Measurements from ENCODE around the gene VCPKMT.

The VCPKMT gene

GRCh38 chr14:50116181-50116956 lies at the start of gene VCPKMT:
TSS of gene VCPKMT (minus strand) at chr14:50116572. CDS start at chr14:50116552, 20 bp downstream.
- no peaks in the 10 kb centered on the region for H3K27me3 Mint-ChIP-seq

GRCh38 chr14:50156111-50156510 lies 39.7 kb upstream of the VCPKMT start:
- no peak overlapping the region for H3K27ac Mint-ChIP-seq
- no peak overlapping the region for H3K4me3 Mint-ChIP-seq
- DNase-seq: no peak
- H3K4me1 Mint-ChIP-seq: no peaks in the 10 kb centered on the region
- ATAC-seq (replicated peaks): no peak
- no peaks in the 10 kb centered on the region for H3K27me3 Mint-ChIP-seq
- H3K9me3 Mint-ChIP-seq: no peaks in the 10 kb centered on the region
- peaks cover 21% of the 10 kb centered on the region in 2 donors for H3K36me3 Mint-ChIP-seq

More at GRCh38 chr14:50116181-50116956, at the start of gene VCPKMT:
- H3K4me1 Mint-ChIP-seq: peaks cover 17 to 42% of the 10 kb centered on the region in 2 donors
- DNase-seq: peak; percentile 92
- ATAC-seq (replicated peaks): peak; percentile 97
- H3K4me3 Mint-ChIP-seq: peak within 1 kb of the TSS; percentile 92 to 98
- H3K9me3 Mint-ChIP-seq: no peaks in the 10 kb centered on the region
- H3K27ac Mint-ChIP-seq: peak within 1 kb of the TSS; percentile 99
- peaks cover 21 to 42% of the 10 kb centered on the region in 2 donors for H3K36me3 Mint-ChIP-seq

DNA sequence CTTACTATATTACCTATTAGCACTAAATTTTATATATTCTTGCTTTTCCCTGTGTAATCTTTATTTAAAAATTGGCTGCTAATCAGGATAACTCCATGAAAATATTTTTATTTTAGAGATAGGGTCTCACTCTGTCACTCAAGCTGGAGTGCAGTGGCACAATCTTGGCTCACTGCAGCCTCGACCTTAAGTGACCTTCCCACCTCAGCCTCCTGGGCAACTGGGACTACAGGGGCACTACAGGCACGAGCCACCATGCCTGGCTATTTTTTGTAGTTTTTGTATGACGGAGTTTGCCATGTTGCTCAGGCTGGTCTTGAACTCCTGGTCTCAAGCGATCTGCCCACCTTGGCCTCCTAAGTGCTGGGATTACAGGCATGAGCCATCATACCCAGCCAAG lies 32.4 kb upstream of the VCPKMT start:
- ATAC-seq (replicated peaks): no peak
- no peak overlapping the region for H3K27ac Mint-ChIP-seq
- peaks cover 15 to 30% of the 10 kb centered on the region in 2 donors for H3K36me3 Mint-ChIP-seq
- H3K4me3 Mint-ChIP-seq: no peak overlapping the region
- no peak for DNase-seq
- no peaks in the 10 kb centered on the region for H3K27me3 Mint-ChIP-seq
- peaks cover 0 to 5% of the 10 kb centered on the region in 2 donors for H3K4me1 Mint-ChIP-seq
- H3K9me3 Mint-ChIP-seq: no peaks in the 10 kb centered on the region

DNA sequence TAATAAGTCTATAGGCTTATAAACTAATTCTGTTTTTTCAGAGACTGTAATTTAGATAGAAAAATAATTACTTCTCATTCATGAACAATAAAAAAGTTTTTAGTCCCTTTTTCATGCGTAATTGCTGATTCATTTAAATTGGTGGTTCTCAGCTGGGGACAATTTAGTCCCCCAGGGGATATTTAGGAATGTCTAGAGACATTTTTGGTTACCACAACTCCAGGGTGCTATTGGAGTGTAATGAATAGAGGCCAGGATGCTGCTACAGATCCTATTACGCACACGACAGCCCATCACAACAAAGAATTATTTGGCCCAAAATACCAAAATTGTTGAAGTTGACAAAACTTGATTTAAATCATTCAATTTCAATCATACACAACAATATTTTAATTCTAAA lies 22.8 kb upstream of the VCPKMT start:
- Mint-ChIP-seq H3K27ac (no peak overlapping the region), H3K4me1 (no peaks in the 10 kb centered on the region), H3K27me3 (no peaks in the 10 kb centered on the region), H3K9me3 (no peaks in the 10 kb centered on the region), H3K4me3 (no peak overlapping the region), H3K36me3 (peaks cover 0 to 7% of the 10 kb centered on the region in 2 donors)
- DNase-seq (no peak), ATAC-seq (replicated peaks) (no peak)

DNA sequence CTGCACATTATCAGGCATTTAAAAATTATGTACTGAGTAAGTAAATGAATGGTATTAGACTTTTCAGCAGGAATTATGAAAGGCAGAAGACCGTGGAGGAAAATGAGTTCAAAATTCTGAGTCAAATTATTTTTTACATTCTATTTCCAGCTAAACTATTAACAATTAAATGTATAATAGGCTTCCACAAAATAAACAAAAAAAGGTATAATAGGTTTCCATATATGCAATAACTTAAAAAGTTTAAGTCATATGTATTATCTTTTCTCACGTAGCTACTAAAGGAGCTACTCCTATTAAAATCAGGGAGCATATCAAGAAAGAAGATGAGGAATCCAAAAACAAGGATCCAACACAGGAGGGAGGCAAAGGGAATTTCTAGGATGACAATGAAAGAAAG lies 11.4 kb upstream of the VCPKMT start:
- Mint-ChIP-seq H3K9me3 (peaks cover 1 to 7% of the 10 kb centered on the region in 2 donors), H3K27ac (no peak overlapping the region), H3K4me3 (no peak overlapping the region), H3K36me3 (peaks cover 32 to 52% of the 10 kb centered on the region in 2 donors), H3K27me3 (no peaks in the 10 kb centered on the region), H3K4me1 (peaks cover 0 to 1% of the 10 kb centered on the region in 2 donors)
- ATAC-seq (replicated peaks): no peak
- DNase-seq: no peak

DNA sequence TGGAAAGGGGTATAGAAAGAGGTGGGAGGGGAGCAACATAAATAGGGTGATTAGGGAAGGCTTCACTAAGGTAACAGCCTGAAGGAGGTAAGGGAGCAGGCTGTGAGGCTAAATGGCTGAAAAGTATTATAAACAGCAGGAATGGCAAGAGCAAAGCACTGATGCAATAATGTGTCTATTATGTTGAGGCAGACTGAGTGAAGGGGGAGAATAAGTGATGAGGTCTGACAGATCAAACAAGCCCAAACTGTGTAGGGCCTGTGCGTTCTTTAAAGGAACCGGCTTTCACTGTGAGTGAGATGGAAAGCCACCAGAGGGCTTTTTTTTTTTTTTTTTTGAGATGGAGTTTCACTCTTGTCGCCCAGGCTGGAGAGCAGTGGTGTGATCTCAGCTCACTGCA lies 6.7 kb upstream of the VCPKMT start:
- ATAC-seq (replicated peaks) (no peak), DNase-seq (no peak)
- H3K9me3 Mint-ChIP-seq: no peaks in the 10 kb centered on the region
- H3K4me1 Mint-ChIP-seq: no peaks in the 10 kb centered on the region
- no peaks in the 10 kb centered on the region for H3K27me3 Mint-ChIP-seq
- peaks cover 25 to 52% of the 10 kb centered on the region in 2 donors for H3K36me3 Mint-ChIP-seq
- no peak overlapping the region for H3K4me3 Mint-ChIP-seq
- no peak overlapping the region for H3K27ac Mint-ChIP-seq

GRCh38 chr14:50122291-50122690 lies 5.9 kb upstream of the VCPKMT start:
- Mint-ChIP-seq H3K9me3 (no peaks in the 10 kb centered on the region), H3K4me1 (no peaks in the 10 kb centered on the region), H3K27me3 (no peaks in the 10 kb centered on the region), H3K27ac (no peak overlapping the region), H3K36me3 (peaks cover 21 to 50% of the 10 kb centered on the region in 2 donors), H3K4me3 (no peak overlapping the region)
- ATAC-seq (replicated peaks) (no peak), DNase-seq (no peak)

DNA sequence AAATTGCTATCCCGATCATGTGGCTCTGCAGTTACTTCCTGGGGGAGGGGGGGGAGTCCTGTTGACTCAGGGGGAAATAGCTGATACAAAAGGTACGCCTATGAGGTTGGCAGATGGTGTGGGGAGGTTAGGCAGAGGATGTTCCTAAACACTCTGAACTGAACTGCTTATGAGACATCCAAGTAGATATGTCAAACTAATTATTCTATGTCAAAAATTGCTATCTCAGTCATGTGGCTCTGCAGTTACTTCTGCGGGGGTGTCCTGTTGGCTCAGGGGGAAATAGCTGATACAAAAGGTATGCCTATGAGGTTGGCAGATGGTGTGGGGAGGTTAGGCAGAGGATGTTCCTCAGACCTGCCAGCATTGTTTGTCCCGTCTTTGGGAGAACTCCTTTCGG lies 5.1 kb upstream of the VCPKMT start:
- no peak for DNase-seq
- ATAC-seq (replicated peaks): no peak
- H3K4me1 Mint-ChIP-seq: peaks cover 4 to 5% of the 10 kb centered on the region in 2 donors
- H3K36me3 Mint-ChIP-seq: peaks cover 19 to 50% of the 10 kb centered on the region in 2 donors
- no peaks in the 10 kb centered on the region for H3K27me3 Mint-ChIP-seq
- no peaks in the 10 kb centered on the region for H3K9me3 Mint-ChIP-seq
- H3K27ac Mint-ChIP-seq: no peak overlapping the region
- no peak overlapping the region for H3K4me3 Mint-ChIP-seq

DNA sequence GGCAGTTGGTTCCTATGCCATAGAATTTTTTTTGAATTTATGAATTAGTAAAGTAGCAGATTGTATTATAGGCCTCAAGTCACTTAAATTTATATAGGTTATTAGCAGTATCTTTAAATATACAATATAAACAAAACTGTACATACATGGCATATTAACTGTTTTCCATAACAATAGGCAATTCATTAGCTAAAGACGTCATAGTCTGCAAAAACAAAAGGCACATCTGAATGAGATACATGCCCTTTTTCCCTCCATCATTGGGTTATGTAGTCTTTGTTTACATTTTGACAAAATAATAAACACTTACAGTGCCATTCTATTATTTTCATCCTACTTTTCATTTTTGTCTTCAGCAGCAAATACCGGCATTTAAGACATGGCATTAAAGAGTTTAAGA lies 1.1 kb upstream of the VCPKMT start:
- Mint-ChIP-seq H3K4me3 (no peak overlapping the region), H3K27ac (no peak overlapping the region), H3K4me1 (peaks cover 17 to 35% of the 10 kb centered on the region in 2 donors), H3K36me3 (peaks cover 19 to 43% of the 10 kb centered on the region in 2 donors), H3K27me3 (no peaks in the 10 kb centered on the region), H3K9me3 (no peaks in the 10 kb centered on the region)
- ATAC-seq (replicated peaks) (no peak), DNase-seq (no peak)

GRCh38 chr14:50116966-50117365 lies 594 bp upstream of the VCPKMT start:
- DNase-seq (no peak), ATAC-seq (replicated peaks) (no peak)
- H3K4me3 Mint-ChIP-seq: peak overlapping the region; percentile 92 to 98
- peaks cover 17 to 37% of the 10 kb centered on the region in 2 donors for H3K4me1 Mint-ChIP-seq
- H3K36me3 Mint-ChIP-seq: peaks cover 20 to 43% of the 10 kb centered on the region in 2 donors
- peak overlapping the region; percentile 99 for H3K27ac Mint-ChIP-seq
- H3K9me3 Mint-ChIP-seq: no peaks in the 10 kb centered on the region
- H3K27me3 Mint-ChIP-seq: no peaks in the 10 kb centered on the region

DNA sequence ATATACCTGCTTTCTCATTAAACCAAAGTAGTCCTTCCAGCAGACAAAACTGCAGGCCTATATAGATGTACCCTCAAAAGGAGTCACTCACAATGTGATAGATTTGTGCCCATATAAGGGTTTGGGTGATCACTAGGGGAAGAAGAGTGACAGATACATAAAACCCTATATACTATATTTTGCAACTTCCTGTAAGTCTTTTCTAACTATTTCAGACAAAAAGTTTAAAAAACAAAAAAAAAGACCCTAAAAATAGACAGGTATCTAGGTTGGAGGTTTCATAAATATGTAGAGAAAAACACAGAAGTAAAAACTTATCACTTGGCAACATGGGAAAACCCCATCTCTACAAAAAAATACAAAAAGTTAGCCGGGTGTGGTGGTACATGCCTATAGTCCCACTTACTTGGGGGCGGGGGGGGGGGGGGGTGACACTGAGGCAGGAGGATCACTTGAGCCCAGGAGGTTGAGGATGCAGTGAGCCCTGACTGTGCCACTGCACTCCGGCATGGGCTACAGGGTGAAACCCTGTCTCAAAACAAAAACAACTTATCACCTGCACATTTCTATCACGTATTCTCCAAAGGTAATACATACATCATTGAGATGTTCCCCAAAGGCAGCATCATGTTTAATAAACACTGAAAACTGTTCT lies 2.9 kb downstream of the VCPKMT start:
- H3K27me3 Mint-ChIP-seq: no peaks in the 10 kb centered on the region
- DNase-seq: no peak
- H3K4me1 Mint-ChIP-seq: peaks cover 23 to 54% of the 10 kb centered on the region in 2 donors
- peaks cover 32 to 45% of the 10 kb centered on the region in 2 donors for H3K36me3 Mint-ChIP-seq
- H3K27ac Mint-ChIP-seq: peak overlapping the region; percentile 88
- ATAC-seq (replicated peaks): peak; percentile 38 to 55
- peak overlapping the region; percentile 52 to 54 for H3K4me3 Mint-ChIP-seq
- H3K9me3 Mint-ChIP-seq: no peaks in the 10 kb centered on the region

DNA sequence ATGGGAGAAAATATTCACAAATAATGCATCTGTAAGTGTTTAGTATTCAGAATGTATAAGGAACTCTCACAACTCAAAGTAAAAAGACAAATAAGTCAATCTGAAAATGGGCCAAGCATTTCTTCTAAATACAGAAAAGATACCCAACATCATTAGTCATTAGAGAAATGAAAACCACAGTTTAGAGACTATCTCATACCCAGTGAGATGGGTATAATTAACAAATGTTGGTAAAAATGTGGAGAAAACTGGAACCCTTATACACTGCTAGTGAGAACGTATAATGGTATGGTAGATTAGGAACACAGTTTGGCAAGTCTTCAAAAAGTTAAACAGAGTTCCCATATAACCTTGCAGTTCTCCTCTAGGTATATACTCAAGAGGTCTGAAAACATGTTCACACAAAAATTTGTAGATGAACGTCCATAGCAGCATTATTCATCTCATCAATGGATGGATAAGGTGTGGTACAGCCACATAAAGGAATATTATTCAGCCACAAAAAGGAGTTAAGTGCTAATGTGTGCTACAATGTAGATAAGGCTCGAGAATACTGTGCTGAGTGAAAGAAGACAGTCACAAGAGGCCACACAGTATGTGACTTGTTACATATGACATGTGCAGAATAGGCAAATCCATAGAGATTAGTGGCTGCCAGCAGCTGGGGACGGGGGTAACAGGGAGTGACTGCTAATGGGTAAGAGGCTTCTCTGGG lies 5.9 kb downstream of the VCPKMT start:
- Mint-ChIP-seq H3K27ac (peak overlapping the region; percentile 26), H3K4me1 (peaks cover 25 to 64% of the 10 kb centered on the region in 2 donors), H3K27me3 (no peaks in the 10 kb centered on the region), H3K36me3 (peaks cover 36 to 46% of the 10 kb centered on the region in 2 donors), H3K9me3 (no peaks in the 10 kb centered on the region), H3K4me3 (no peak overlapping the region)
- ATAC-seq (replicated peaks) (no peak), DNase-seq (no peak)

DNA sequence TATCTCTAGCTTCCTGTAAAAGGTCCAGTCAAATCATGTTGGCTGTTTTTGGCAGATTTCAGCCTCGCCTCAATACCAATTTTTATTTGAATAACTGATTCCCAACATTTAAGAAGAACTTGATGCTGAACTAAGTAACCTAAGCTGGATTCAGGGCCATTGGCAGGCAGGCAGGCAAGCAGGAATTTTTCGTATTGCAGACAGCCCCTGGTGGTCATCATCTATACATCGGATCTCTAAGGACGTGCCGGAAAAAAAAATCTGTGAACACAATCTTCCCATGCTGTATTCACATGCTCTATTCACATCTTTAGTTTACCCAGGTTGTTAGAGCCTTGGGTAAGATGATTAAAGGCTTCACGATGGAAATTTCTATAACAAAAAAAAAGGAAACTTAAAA lies 7.0 kb downstream of the VCPKMT start:
- no peaks in the 10 kb centered on the region for H3K9me3 Mint-ChIP-seq
- H3K4me3 Mint-ChIP-seq: no peak overlapping the region
- peaks cover 21 to 58% of the 10 kb centered on the region in 2 donors for H3K4me1 Mint-ChIP-seq
- DNase-seq: no peak
- no peaks in the 10 kb centered on the region for H3K27me3 Mint-ChIP-seq
- no peak overlapping the region for H3K27ac Mint-ChIP-seq
- ATAC-seq (replicated peaks): no peak
- H3K36me3 Mint-ChIP-seq: peaks cover 32 to 41% of the 10 kb centered on the region in 2 donors

GRCh38 chr14:50107850-50108249 lies 8.5 kb downstream of the VCPKMT start:
- peak overlapping the region; percentile 31 for H3K27ac Mint-ChIP-seq
- H3K4me3 Mint-ChIP-seq: no peak overlapping the region
- DNase-seq (no peak), ATAC-seq (replicated peaks) (no peak)
- peaks cover 34 to 38% of the 10 kb centered on the region in 2 donors for H3K36me3 Mint-ChIP-seq
- H3K4me1 Mint-ChIP-seq: peaks cover 18 to 57% of the 10 kb centered on the region in 2 donors
- H3K27me3 Mint-ChIP-seq: no peaks in the 10 kb centered on the region
- no peaks in the 10 kb centered on the region for H3K9me3 Mint-ChIP-seq

Measured in stimulated activated naive B cell treated with anti-CD40 and anti-IgM and Interleukin-4, amounts not matched to agents 10 μg/mL and 1 μg/mL and 100 μg/mL, for 72 hours (primary cell).